ENCODE data around the gene TTC8.
"Not testable (repeated sequence)": the region's sequence is repeated elsewhere in the genome, so short reads cannot be mapped to it uniquely, and the experiment has no call there.

TTC8 gene

GRCh38 chr14:88824314-88825077, at the start of gene TTC8:
Gene TTC8, plus strand, starts transcription at chr14:88824651. Its CDS starts 57 bp downstream, at chr14:88824708.
- peak; percentile 96 for DNase-seq (ENCODE audit: low read depth, low spot score)

- no peak for DNase-seq (ENCODE audit: low read depth, low spot score)
These were observed 48.9 kb upstream of the TTC8 start for GRCh38 chr14:88775532-88775931.

- no peak for DNase-seq (ENCODE audit: low read depth, low spot score)
These were observed 38.5 kb upstream of the TTC8 start for GRCh38 chr14:88785911-88786310.

- DNase-seq (ENCODE audit: low read depth, low spot score), result no peak
These were observed 37.7 kb upstream of the TTC8 start for GRCh38 chr14:88786715-88787114.

- DNase-seq (ENCODE audit: low read depth, low spot score), result not testable (repeated sequence)
These were observed 34.9 kb upstream of the TTC8 start for GRCh38 chr14:88789573-88789972.

GRCh38 chr14:88790501-88791251, 33.8 kb upstream of the TTC8 start:
- DNase-seq (ENCODE audit: low read depth, low spot score), result no peak

GRCh38 chr14:88791252-88791621, 33.2 kb upstream of the TTC8 start:
- DNase-seq (ENCODE audit: low read depth, low spot score), result no peak

GRCh38 chr14:88791629-88792472, 32.6 kb upstream of the TTC8 start:
- DNase-seq (ENCODE audit: low read depth, low spot score), result no peak

- peak; percentile 84 for DNase-seq (ENCODE audit: low read depth, low spot score)
These were observed 31.8 kb upstream of the TTC8 start, which contains the start of gene EML5 for GRCh38 chr14:88792473-88793258. Gene EML5, minus strand, starts transcription at chr14:88792953. Its CDS starts 450 bp downstream, at chr14:88792503.

GRCh38 chr14:88793259-88793625, 31.2 kb upstream of the TTC8 start:
- no peak for DNase-seq (ENCODE audit: low read depth, low spot score)

- DNase-seq (ENCODE audit: low read depth, low spot score), result no peak
These were observed 26.3 kb upstream of the TTC8 start for GRCh38 chr14:88798156-88798555.

GRCh38 chr14:88799522-88799921, 24.9 kb upstream of the TTC8 start:
- no peak for DNase-seq (ENCODE audit: low read depth, low spot score)

GRCh38 chr14:88802596-88802995, 21.9 kb upstream of the TTC8 start:
- no peak for DNase-seq (ENCODE audit: low read depth, low spot score)

- DNase-seq (ENCODE audit: low read depth, low spot score), result no peak
These were observed 20.4 kb upstream of the TTC8 start for GRCh38 chr14:88804035-88804434.

- DNase-seq (ENCODE audit: low read depth, low spot score), result no peak
These were observed 20.0 kb upstream of the TTC8 start for GRCh38 chr14:88804477-88804876.

- no peak for DNase-seq (ENCODE audit: low read depth, low spot score)
These were observed 16.1 kb upstream of the TTC8 start for GRCh38 chr14:88808359-88808758.

- DNase-seq (ENCODE audit: low read depth, low spot score), result no peak
These were observed 8.5 kb upstream of the TTC8 start for GRCh38 chr14:88815980-88816379.

- no peak for DNase-seq (ENCODE audit: low read depth, low spot score)
These were observed 6.4 kb upstream of the TTC8 start for GRCh38 chr14:88818018-88818417.

GRCh38 chr14:88819674-88820073, 4.8 kb upstream of the TTC8 start:
- DNase-seq (ENCODE audit: low read depth, low spot score), result not testable (repeated sequence)

GRCh38 chr14:88821378-88821777, 3.1 kb upstream of the TTC8 start:
- DNase-seq (ENCODE audit: low read depth, low spot score), result no peak

- DNase-seq (ENCODE audit: low read depth, low spot score), result no peak
These were observed 2.6 kb upstream of the TTC8 start for GRCh38 chr14:88821888-88822287.

Measured in astrocyte of the hippocampus (primary cell).